ENCODE data around the gene TJP3. TPM values are rescaled to one million over a fixed set of nuclear protein-coding genes. Genes with fewer than 3 reads are reported as not detected.

The TJP3 gene
- total and polyA plus RNA-seq, 2 experiments from 2014 or later: 18.2 to 23.9 TPM

- no peak for ATAC-seq
- no peak for DNase-seq (ENCODE audit: low spot score)
- no peaks in the 10 kb centered on the region for H3K4me1 Mint-ChIP-seq
Observed at GRCh38 chr19:3716147-3716668, 8.0 kb downstream of the TJP3 start.

More at GRCh38 chr19:3716147-3716668, 8.0 kb downstream of the TJP3 start:
- Mint-ChIP-seq H3K36me3 (ENCODE audit: low read depth) (no peaks in the 10 kb centered on the region), H3K27ac (no peak overlapping the region), H3K27me3 (ENCODE audit: insufficient read depth, low read depth, poor library complexity) (peaks cover 12% of the 10 kb centered on the region), H3K4me3 (no peak overlapping the region), H3K9me3 (no peaks in the 10 kb centered on the region)
- H3K4me3 ChIP-seq: no peak overlapping the region
- H3K4me1 ChIP-seq (ENCODE audit: insufficient read depth): no peaks in the 10 kb centered on the region
- H3F3A ChIP-seq (replicated peaks; ENCODE audit: low read depth): 0 out of 2 replicates have a peak, but pooled peaks cover 2% of the 10 kb centered on the region
- H4K20me1 ChIP-seq (replicated peaks; ENCODE audit: insufficient read depth): no peaks in the 10 kb centered on the region
- no peaks in the 10 kb centered on the region for H3K79me2 ChIP-seq (replicated peaks; ENCODE audit: insufficient read depth)
- H3K4me2 ChIP-seq: no peak overlapping the region
- no peaks in the 10 kb centered on the region for H3K27me3 ChIP-seq (ENCODE audit: insufficient read depth)
- no peak for TF ChIP-seq EZH2 (IDR thresholded peaks at IDR 0.05; ENCODE audit: low read depth, unreplicated experiment)
- TF ChIP-seq, protein P1, sequence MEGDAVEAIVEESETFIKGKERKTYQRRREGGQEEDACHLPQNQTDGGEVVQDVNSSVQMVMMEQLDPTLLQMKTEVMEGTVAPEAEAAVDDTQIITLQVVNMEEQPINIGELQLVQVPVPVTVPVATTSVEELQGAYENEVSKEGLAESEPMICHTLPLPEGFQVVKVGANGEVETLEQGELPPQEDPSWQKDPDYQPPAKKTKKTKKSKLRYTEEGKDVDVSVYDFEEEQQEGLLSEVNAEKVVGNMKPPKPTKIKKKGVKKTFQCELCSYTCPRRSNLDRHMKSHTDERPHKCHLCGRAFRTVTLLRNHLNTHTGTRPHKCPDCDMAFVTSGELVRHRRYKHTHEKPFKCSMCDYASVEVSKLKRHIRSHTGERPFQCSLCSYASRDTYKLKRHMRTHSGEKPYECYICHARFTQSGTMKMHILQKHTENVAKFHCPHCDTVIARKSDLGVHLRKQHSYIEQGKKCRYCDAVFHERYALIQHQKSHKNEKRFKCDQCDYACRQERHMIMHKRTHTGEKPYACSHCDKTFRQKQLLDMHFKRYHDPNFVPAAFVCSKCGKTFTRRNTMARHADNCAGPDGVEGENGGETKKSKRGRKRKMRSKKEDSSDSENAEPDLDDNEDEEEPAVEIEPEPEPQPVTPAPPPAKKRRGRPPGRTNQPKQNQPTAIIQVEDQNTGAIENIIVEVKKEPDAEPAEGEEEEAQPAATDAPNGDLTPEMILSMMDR (conservative IDR thresholded peaks at IDR 0.05; ENCODE audit: low read depth in 2 of 2): no peak
- no peak for TF ChIP-seq NANOG (IDR thresholded peaks at IDR 0.05; ENCODE audit: borderline replicate concordance)
- TF ChIP-seq ZNF331 (CRISPR knock-in tag; IDR thresholded peaks at IDR 0.05; ENCODE audit: low read depth): no peak
- TF ChIP-seq ZNF462 (CRISPR knock-in tag; IDR thresholded peaks at IDR 0.05): no peak
- no peak for TF ChIP-seq STAT1 (IDR thresholded peaks at IDR 0.05; ENCODE audit: unreplicated experiment)
- no peak for TF ChIP-seq POLR2AphosphoS5 (IDR thresholded peaks at IDR 0.05; ENCODE audit: low read depth)
- no peak for TF ChIP-seq JUNB (IDR thresholded peaks at IDR 0.05; ENCODE audit: unreplicated experiment)
- no peak for TF ChIP-seq ZNF114 (CRISPR knock-in tag; IDR thresholded peaks at IDR 0.05)
- H3K27ac ChIP-seq (ENCODE audit: low read depth): no peak overlapping the region
- no peaks in the 10 kb centered on the region for H3K9me2 ChIP-seq (ENCODE audit: insufficient read depth)
- H3K36me3 ChIP-seq (ENCODE audit: insufficient read depth): no peaks in the 10 kb centered on the region
- no peak overlapping the region for H2AFZ ChIP-seq

Data from GM23338 (cell line).